Peyer's patch (tissue), 4 donors: Measurements from ENCODE around the gene MIA2. TPM values are rescaled to one million over a fixed set of nuclear protein-coding genes. Genes with fewer than 3 reads are reported as not detected.

Experiments used
- DNase-seq, 3 donors: peaks; one replicate each; pipeline ENCODE4 v3.0.0-alpha.2; 2017 to 2019
- H3K27ac ChIP-seq, 4 donors: fragments of 200-600 bp; sonication (generic); one replicate each; pipeline ENCODE4 v1.5.1; 2016 to 2019
- H3K27me3 ChIP-seq, 2 donors: fragments of 200-600 bp; sonication (generic); one replicate each; pipeline ENCODE4 v1.5.1; 2019
- H3K36me3 ChIP-seq, 3 donors: fragments of 200-600 bp; sonication (generic); one replicate each; pipeline ENCODE4 v1.5.1; 2016 to 2019
- H3K4me1 ChIP-seq, 4 donors: fragments of 200-600 bp; sonication (generic); one replicate each; pipeline ENCODE4 v1.5.1; 2016 to 2019
- H3K4me3 ChIP-seq, 4 donors: fragments of 200-600 bp; sonication (generic); 1 replicate in 3 of 4; 2 replicates in 1 of 4; pipeline ENCODE4 v1.5.1; 2016 to 2019; ENCODE audit warnings: mild to moderate bottlenecking in 1 of 4
- H3K9me3 ChIP-seq, 4 donors: fragments of 200-600 bp; sonication (generic); one replicate each; pipeline ENCODE4 v1.5.1; 2016 to 2019; ENCODE audit warnings: mild to moderate bottlenecking in 1 of 4
- CTCF ChIP-seq, 6 experiments: fragments of 450-650 bp in 4 of 6; fragments of 200-600 bp in 2 of 6; sonication (generic) in 1 of 6; IDR thresholded peaks; one replicate each; pipeline ENCODE4 v1.5.1; 2017 to 2019; ENCODE audit warnings: antibody characterized with exemption in 6 of 6, mild to moderate bottlenecking in 3 of 6, moderate library complexity in 1 of 6
- POLR2A ChIP-seq, 2 donors: fragments of 450-650 bp; IDR thresholded peaks; one replicate each; pipeline ENCODE4 v1.5.1; 2017; ENCODE audit warnings: antibody characterized with exemption in 2 of 2, mild to moderate bottlenecking in 2 of 2, moderate library complexity in 2 of 2
- total RNA-seq, 4 donors: library from RNA; depleted of rRNA; stranded (reverse); fragments of >200 nt; gene quantifications; one replicate each; pipeline ENCODE4 v1.1.0, GENCODE V29; 2016

Gene MIA2
- total RNA-seq, 4 donors from 2014 or later: 44.6 to 143 (median 128) TPM

GRCh38 chr14:39302124-39302810, 68.6 kb downstream of the MIA2 start:
- Histone ChIP-seq H3K27ac (no peak overlapping the region), H3K9me3 (no peaks in the 10 kb centered on the region)
- DNase-seq: no peak

GRCh38 chr14:39303115-39303514, 69.4 kb downstream of the MIA2 start:
- TF ChIP-seq CTCF (IDR thresholded peaks at IDR 0.05) (no peak), POLR2A (IDR thresholded peaks at IDR 0.05) (no peak)
- Histone ChIP-seq H3K4me3 (no peak overlapping the region), H3K27me3 (no peaks in the 10 kb centered on the region)

More at GRCh38 chr14:39302124-39302810, 68.6 kb downstream of the MIA2 start:
- Histone ChIP-seq H3K4me1 (no peaks in the 10 kb centered on the region), H3K36me3 (peaks cover 0 to 50% (median 0%) of the 10 kb centered on the region in 3 donors), H3K4me3 (no peak overlapping the region), H3K27me3 (no peaks in the 10 kb centered on the region)
- no peak for TF ChIP-seq CTCF (IDR thresholded peaks at IDR 0.05)
- TF ChIP-seq POLR2A (IDR thresholded peaks at IDR 0.05): no peak

GRCh38 chr14:39307815-39308214, 74.1 kb downstream of the MIA2 start:
- DNase-seq: no peak
- Histone ChIP-seq H3K4me3 (no peak overlapping the region), H3K4me1 (no peaks in the 10 kb centered on the region), H3K27ac (no peak overlapping the region), H3K36me3 (peaks cover 0 to 40% (median 0%) of the 10 kb centered on the region in 3 donors), H3K27me3 (no peaks in the 10 kb centered on the region), H3K9me3 (no peaks in the 10 kb centered on the region)
- TF ChIP-seq POLR2A (IDR thresholded peaks at IDR 0.05): no peak
- TF ChIP-seq CTCF (IDR thresholded peaks at IDR 0.05): no peak

More at GRCh38 chr14:39303115-39303514, 69.4 kb downstream of the MIA2 start:
- no peaks in the 10 kb centered on the region for H3K9me3 ChIP-seq
- no peak for DNase-seq
- H3K36me3 ChIP-seq: peaks cover 0 to 54% (median 0%) of the 10 kb centered on the region in 3 donors
- no peaks in the 10 kb centered on the region for H3K4me1 ChIP-seq
- H3K27ac ChIP-seq: no peak overlapping the region

- Histone ChIP-seq H3K36me3 (peaks cover 0 to 45% (median 0%) of the 10 kb centered on the region in 3 donors), H3K27me3 (no peaks in the 10 kb centered on the region), H3K4me1 (no peaks in the 10 kb centered on the region), H3K4me3 (no peak overlapping the region), H3K9me3 (no peaks in the 10 kb centered on the region), H3K27ac (no peak overlapping the region)
- DNase-seq: no peak
- TF ChIP-seq CTCF (IDR thresholded peaks at IDR 0.05) (no peak), POLR2A (IDR thresholded peaks at IDR 0.05) (no peak)
These were observed 76.3 kb downstream of the MIA2 start for GRCh38 chr14:39310051-39310450.

GRCh38 chr14:39315859-39316444, 82.2 kb downstream of the MIA2 start:
- Histone ChIP-seq H3K27ac (no peak overlapping the region), H3K27me3 (no peaks in the 10 kb centered on the region), H3K4me1 (no peaks in the 10 kb centered on the region), H3K4me3 (no peak overlapping the region), H3K36me3 (peaks cover 0 to 64% (median 0%) of the 10 kb centered on the region in 3 donors), H3K9me3 (no peaks in the 10 kb centered on the region)
- no peak for DNase-seq
- TF ChIP-seq POLR2A (IDR thresholded peaks at IDR 0.05) (no peak), CTCF (IDR thresholded peaks at IDR 0.05) (no peak)
